KMS-11 (cell line): ENCODE measurements around the gene TGM6.

Source experiments
- H2AFZ ChIP-seq: fragments of 200-600 bp; sonication (generic); 2 replicates; pipeline ENCODE4 v1.6.1; 2016; ENCODE audit warnings: antibody characterized with exemption, mixed run types, low read depth
- H3K27ac ChIP-seq: fragments of 200-600 bp; sonication (generic); 2 replicates; pipeline ENCODE4 v1.6.1; 2016; ENCODE audit warnings: mild to moderate bottlenecking, mixed run types
- H3K27me3 ChIP-seq: fragments of 200-600 bp; sonication (generic); 2 replicates; pipeline ENCODE4 v1.6.1; 2017; ENCODE audit warnings: mild to moderate bottlenecking, low read depth, mixed run types, moderate library complexity; ENCODE audit not compliant: insufficient read depth
- H3K36me3 ChIP-seq: fragments of 200-600 bp; sonication (generic); 2 replicates; pipeline ENCODE4 v1.6.1; 2017; ENCODE audit warnings: mild to moderate bottlenecking, mixed run types; ENCODE audit not compliant: insufficient read depth
- H3K4me1 ChIP-seq: fragments of 200-600 bp; sonication (generic); 2 replicates; pipeline ENCODE4 v1.6.1; 2016; ENCODE audit warnings: mild to moderate bottlenecking, low read depth, mixed run types; ENCODE audit not compliant: poor library complexity, severe bottlenecking
- H3K4me2 ChIP-seq: fragments of 200-600 bp; sonication (generic); 2 replicates; pipeline ENCODE4 v1.7.0; 2016; ENCODE audit warnings: mild to moderate bottlenecking, mixed run types
- H3K4me3 ChIP-seq: fragments of 200-600 bp; sonication (generic); IDR thresholded peaks from 2 replicates; pipeline ENCODE4 v1.6.1; 2017; ENCODE audit warnings: low read depth, low read length, mixed read lengths; ENCODE audit not compliant: insufficient read depth
- H3K79me2 ChIP-seq: fragments of 200-600 bp; sonication (generic); 2 replicates; pipeline ENCODE4 v1.6.1; 2016; ENCODE audit warnings: low read depth, mixed run types; ENCODE audit not compliant: insufficient read depth
- H3K9ac ChIP-seq: fragments of 200-600 bp; sonication (generic); 2 replicates; pipeline ENCODE4 v1.6.1; 2016; ENCODE audit warnings: mild to moderate bottlenecking, mixed run types
- H4K20me1 ChIP-seq: fragments of 200-600 bp; sonication (generic); 2 replicates; pipeline ENCODE4 v1.6.1; 2016; ENCODE audit warnings: mild to moderate bottlenecking, mixed run types; ENCODE audit not compliant: insufficient read depth
- TF ChIP-seq, protein P1 (sequence below): fragments of 200-600 bp; sonication (generic); conservative IDR thresholded peaks from 2 replicates; pipeline ENCODE4 v1.6.1; 2017; ENCODE audit warnings: low read depth, mild to moderate bottlenecking, antibody characterized with exemption, low read length, moderate library complexity, mixed read lengths

The TGM6 gene

DNA sequence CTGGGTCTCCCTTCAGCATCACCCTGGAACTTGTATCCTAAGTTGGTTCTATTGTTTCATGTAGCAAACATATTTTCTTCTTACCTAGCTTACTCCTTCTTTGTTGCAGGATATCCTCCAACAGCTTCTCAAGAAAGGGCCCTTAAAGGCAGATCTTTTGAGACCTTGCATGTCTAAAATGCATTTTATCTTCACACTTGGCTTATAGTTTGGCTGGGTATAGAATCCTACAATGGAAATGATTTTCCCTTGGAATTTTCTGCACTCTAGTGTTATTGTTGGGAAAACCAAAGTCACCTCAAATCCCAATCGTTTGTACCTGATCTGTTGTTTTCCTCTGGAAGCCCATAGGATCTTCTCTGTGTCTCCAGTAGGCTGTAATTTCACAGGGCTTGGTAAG is 12.1 kb upstream of the TGM6 start:
- Histone ChIP-seq H3K79me2 (no peaks in the 10 kb centered on the region), H3K4me2 (no peak overlapping the region), H3K4me3 (no peak overlapping the region), H3K4me1 (no peaks in the 10 kb centered on the region), H3K36me3 (no peaks in the 10 kb centered on the region), H3K9ac (no peak overlapping the region), H4K20me1 (no peaks in the 10 kb centered on the region), H3K27ac (no peak overlapping the region), H3K27me3 (no peaks in the 10 kb centered on the region), H2AFZ (no peak overlapping the region)
- TF ChIP-seq, protein P1, sequence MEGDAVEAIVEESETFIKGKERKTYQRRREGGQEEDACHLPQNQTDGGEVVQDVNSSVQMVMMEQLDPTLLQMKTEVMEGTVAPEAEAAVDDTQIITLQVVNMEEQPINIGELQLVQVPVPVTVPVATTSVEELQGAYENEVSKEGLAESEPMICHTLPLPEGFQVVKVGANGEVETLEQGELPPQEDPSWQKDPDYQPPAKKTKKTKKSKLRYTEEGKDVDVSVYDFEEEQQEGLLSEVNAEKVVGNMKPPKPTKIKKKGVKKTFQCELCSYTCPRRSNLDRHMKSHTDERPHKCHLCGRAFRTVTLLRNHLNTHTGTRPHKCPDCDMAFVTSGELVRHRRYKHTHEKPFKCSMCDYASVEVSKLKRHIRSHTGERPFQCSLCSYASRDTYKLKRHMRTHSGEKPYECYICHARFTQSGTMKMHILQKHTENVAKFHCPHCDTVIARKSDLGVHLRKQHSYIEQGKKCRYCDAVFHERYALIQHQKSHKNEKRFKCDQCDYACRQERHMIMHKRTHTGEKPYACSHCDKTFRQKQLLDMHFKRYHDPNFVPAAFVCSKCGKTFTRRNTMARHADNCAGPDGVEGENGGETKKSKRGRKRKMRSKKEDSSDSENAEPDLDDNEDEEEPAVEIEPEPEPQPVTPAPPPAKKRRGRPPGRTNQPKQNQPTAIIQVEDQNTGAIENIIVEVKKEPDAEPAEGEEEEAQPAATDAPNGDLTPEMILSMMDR: no peak

DNA sequence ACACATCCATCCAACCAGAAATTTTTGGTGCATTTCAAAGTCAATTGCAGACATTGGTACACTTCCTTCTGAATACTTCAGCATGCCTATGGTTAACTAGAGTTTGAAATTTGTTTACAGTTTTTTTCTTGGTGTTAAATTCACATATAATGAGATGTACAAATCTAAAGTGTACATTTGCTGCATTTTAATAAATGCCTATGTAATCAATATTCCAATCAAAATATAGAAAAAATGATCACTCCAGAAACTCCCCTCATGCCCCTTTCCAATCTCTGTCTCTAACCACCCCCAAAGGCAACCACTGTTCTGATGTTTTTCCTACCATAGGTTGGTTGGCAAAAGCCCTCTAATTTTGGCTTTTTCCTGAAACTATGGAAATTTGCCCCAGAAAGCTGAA is 7.6 kb upstream of the TGM6 start:
- no peaks in the 10 kb centered on the region for H4K20me1 ChIP-seq
- H3K79me2 ChIP-seq: no peaks in the 10 kb centered on the region
- no peaks in the 10 kb centered on the region for H3K36me3 ChIP-seq
- TF ChIP-seq, protein P1: no peak
- no peak overlapping the region for H3K4me3 ChIP-seq
- H3K27me3 ChIP-seq: no peaks in the 10 kb centered on the region
- H3K9ac ChIP-seq: no peak overlapping the region
- no peaks in the 10 kb centered on the region for H3K4me1 ChIP-seq
- no peak overlapping the region for H3K4me2 ChIP-seq
- H2AFZ ChIP-seq: no peak overlapping the region
- no peak overlapping the region for H3K27ac ChIP-seq

DNA sequence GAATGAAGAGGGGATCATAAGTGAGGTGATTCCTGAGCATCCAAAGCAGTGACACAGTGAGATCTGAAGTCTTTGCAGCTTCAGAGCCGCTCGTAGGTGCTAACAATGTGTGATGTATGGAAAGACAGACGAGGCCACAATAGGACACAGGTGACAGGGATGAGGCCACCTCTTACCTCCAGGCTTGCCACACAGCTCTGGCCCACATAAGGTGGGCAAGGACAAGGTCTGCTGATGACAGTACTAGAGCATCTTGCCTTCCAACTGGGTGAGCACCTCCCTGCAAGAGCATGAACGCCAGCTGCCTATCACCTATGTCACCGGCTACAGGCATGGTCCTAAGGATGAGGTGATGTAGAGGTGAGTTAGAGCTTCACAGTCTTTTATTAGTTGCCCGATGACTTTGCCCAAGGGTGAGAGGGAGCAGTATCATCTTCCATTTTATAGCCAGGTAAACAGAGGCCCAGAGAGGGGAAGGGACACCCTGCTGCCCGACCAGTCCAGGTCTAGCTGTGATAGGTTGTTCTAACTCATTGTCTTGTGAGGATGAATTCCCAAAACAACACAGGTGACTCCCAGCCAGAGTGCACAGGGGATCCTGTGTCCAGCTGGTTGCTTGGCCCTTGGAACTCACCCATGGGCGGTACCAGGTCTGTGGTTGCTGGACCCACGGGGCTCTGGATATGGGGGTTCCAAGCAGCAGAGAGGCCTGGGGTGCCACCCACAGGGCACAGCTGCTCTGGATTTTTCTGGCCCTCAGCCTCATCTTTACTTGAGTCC is 6.2 kb upstream of the TGM6 start:
- no peaks in the 10 kb centered on the region for H3K79me2 ChIP-seq
- no peak overlapping the region for H3K4me3 ChIP-seq
- no peak overlapping the region for H3K27ac ChIP-seq
- no peaks in the 10 kb centered on the region for H3K4me1 ChIP-seq
- no peaks in the 10 kb centered on the region for H3K27me3 ChIP-seq
- H3K36me3 ChIP-seq: no peaks in the 10 kb centered on the region
- no peaks in the 10 kb centered on the region for H4K20me1 ChIP-seq
- H3K4me2 ChIP-seq: no peak overlapping the region
- H2AFZ ChIP-seq: no peak overlapping the region
- TF ChIP-seq, protein P1: no peak
- no peak overlapping the region for H3K9ac ChIP-seq

DNA sequence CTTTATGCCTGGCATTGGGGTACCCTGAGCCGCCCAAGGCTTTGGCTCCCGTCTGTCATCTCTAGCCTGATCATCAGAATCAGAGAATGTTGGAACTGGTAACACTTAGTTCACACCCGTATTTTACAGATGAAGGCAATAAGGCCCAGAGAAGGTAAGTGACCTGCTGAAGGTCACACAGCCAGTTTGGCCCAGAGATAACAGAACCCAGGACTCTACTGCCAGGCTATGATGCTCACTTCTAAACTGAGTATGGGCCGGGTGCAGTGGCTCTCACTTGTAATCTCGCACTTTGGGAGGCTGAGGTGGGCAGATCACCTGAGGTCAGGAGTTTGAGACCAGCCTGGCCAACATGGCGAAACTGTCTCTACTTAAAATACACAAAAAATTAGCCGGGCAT is 1.8 kb upstream of the TGM6 start:
- no peak overlapping the region for H2AFZ ChIP-seq
- H3K9ac ChIP-seq: no peak overlapping the region
- H3K4me3 ChIP-seq: no peak overlapping the region
- no peaks in the 10 kb centered on the region for H4K20me1 ChIP-seq
- H3K4me2 ChIP-seq: no peak overlapping the region
- no peaks in the 10 kb centered on the region for H3K36me3 ChIP-seq
- no peaks in the 10 kb centered on the region for H3K79me2 ChIP-seq
- TF ChIP-seq, protein P1: no peak
- no peaks in the 10 kb centered on the region for H3K27me3 ChIP-seq
- H3K27ac ChIP-seq: no peak overlapping the region
- no peaks in the 10 kb centered on the region for H3K4me1 ChIP-seq
